IPS-18a (cell line): Measurements from ENCODE around the gene RGS14.

ENCODE experiments used
- H3K27ac ChIP-seq: one replicate; pipeline ENCODE4 v1.5.1; 2013; ENCODE audit warnings: low read length
- H3K27me3 ChIP-seq: one replicate; pipeline ENCODE4 v1.6.1; 2013; ENCODE audit warnings: mild to moderate bottlenecking, low read length; ENCODE audit not compliant: control insufficient read depth, insufficient read depth
- H3K36me3 ChIP-seq: one replicate; pipeline ENCODE4 v1.6.1; 2013; ENCODE audit warnings: low read depth, low read length; ENCODE audit not compliant: control insufficient read depth
- H3K4me1 ChIP-seq: one replicate; pipeline ENCODE4 v1.6.1; 2013; ENCODE audit warnings: low read depth, low read length; ENCODE audit not compliant: control insufficient read depth
- H3K4me3 ChIP-seq: one replicate; pipeline ENCODE4 v1.5.1; 2013; ENCODE audit warnings: low read length
- H3K9ac ChIP-seq: one replicate; pipeline ENCODE4 v1.6.1; 2013; ENCODE audit warnings: mild to moderate bottlenecking, low read length, moderate library complexity
- H3K9me3 ChIP-seq: one replicate; pipeline ENCODE4 v1.6.1; 2013; ENCODE audit warnings: low read depth, low read length; ENCODE audit not compliant: control insufficient read depth

Gene RGS14

GRCh38 chr5:177390363-177391300, 32.9 kb downstream of the RGS14 start:
- Histone ChIP-seq H3K27me3 (peaks cover 17% of the 10 kb centered on the region), H3K9ac (no peak overlapping the region), H3K4me3 (no peak overlapping the region), H3K36me3 (no peaks in the 10 kb centered on the region), H3K27ac (no peak overlapping the region), H3K9me3 (no peaks in the 10 kb centered on the region), H3K4me1 (no peaks in the 10 kb centered on the region)

DNA sequence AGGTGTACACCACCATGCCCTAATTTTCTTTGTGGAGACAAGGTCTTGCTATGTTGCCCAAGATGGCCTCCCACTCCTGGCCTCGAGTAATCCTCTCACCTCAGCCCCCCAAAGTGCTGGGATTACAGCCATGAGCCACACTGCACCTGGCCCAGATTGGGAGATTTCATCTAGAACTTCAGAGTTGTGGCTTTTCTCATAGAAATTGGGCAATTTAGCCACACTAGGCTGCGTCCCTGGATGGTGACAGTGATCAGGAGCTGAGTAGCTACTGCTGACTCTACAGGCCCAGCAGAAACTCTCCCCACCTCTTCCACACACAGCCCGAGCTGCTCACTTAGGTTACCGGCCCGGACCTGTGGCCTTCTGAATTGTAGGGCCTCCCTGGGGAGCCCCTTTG, 35.0 kb downstream of the RGS14 start:
- no peaks in the 10 kb centered on the region for H3K4me1 ChIP-seq
- peaks cover 17% of the 10 kb centered on the region for H3K27me3 ChIP-seq
- H3K9ac ChIP-seq = no peak overlapping the region
- H3K9me3 ChIP-seq = no peaks in the 10 kb centered on the region
- H3K27ac ChIP-seq = no peak overlapping the region
- H3K4me3 ChIP-seq = no peak overlapping the region
- no peaks in the 10 kb centered on the region for H3K36me3 ChIP-seq

DNA sequence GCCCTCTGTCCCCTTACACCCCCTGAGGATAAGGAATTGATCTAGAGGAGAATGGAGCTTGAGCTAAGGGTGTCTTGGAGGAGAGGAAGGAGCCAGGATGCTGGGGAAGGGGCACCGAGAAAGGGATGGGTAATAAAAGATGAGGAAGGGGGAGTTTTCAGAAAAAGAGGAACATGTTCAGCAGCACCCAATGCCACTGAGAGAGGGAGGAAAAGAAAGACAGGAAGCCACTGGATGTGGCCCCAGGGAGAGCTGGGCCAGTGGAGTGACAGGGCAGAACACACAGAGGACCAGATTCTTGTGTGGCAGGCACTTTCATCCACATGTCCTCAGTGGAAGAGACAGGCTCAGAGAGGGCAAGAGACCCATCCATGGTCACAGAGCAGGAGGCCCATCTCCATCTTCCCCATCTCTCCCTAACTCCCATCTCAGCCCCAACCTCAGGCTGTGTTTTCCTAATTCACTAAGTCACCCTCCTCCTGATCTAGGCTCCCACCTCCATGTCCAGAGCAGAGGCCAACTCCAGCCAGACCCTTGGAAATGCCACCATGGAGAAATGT, 35.6 kb downstream of the RGS14 start:
- no peak overlapping the region for H3K4me3 ChIP-seq
- H3K9ac ChIP-seq = no peak overlapping the region
- H3K27me3 ChIP-seq = peaks cover 17% of the 10 kb centered on the region
- no peaks in the 10 kb centered on the region for H3K9me3 ChIP-seq
- H3K36me3 ChIP-seq = no peaks in the 10 kb centered on the region
- H3K4me1 ChIP-seq = no peaks in the 10 kb centered on the region
- H3K27ac ChIP-seq = no peak overlapping the region

DNA sequence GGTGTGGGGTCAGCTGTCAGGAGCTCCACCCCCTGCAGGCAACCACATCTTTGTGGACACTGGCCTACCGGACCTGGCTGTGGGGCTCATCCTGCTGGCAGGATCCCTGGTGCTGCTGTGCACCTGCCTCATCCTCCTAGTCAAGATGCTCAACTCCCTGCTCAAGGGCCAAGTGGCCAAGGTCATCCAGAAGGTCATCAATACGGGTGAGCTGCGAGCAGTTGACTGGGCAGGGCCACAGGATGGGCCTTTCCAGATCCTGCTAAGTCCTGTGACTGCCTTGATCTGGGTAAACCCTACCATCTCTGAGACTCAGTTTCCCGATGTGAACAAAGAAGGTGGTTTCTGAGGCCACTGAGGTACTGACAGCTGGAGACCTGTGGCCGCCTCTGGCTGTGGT, 36.3 kb downstream of the RGS14 start:
- H3K4me1 ChIP-seq = no peaks in the 10 kb centered on the region
- no peaks in the 10 kb centered on the region for H3K9me3 ChIP-seq
- no peaks in the 10 kb centered on the region for H3K36me3 ChIP-seq
- H3K27ac ChIP-seq = no peak overlapping the region
- H3K27me3 ChIP-seq = peaks cover 13% of the 10 kb centered on the region
- no peak overlapping the region for H3K4me3 ChIP-seq
- H3K9ac ChIP-seq = no peak overlapping the region

DNA sequence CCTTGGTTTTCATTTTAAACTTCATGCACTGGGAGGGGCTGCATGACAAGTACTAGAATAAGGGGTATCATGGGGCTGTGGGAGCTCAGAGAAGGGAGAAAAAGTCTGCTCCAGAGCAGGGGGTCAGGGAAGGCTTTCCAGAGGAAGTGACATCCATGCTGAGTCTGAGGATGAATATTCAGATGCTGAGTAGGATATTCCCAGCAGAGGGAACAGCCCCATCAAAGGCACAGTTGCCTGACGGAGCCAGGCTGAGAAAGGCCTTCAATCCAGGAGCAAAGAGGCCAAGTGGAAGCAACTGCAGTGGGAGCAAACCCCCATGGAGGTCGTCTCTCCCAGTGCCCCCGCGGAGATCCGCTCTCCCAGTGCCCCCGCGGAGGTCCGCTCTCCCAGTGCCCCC, 38.4 kb downstream of the RGS14 start:
- H3K4me3 ChIP-seq = no peak overlapping the region
- no peak overlapping the region for H3K9ac ChIP-seq
- H3K9me3 ChIP-seq = no peaks in the 10 kb centered on the region
- no peaks in the 10 kb centered on the region for H3K36me3 ChIP-seq
- peaks cover 6% of the 10 kb centered on the region for H3K27me3 ChIP-seq
- no peak overlapping the region for H3K27ac ChIP-seq
- no peaks in the 10 kb centered on the region for H3K4me1 ChIP-seq

DNA sequence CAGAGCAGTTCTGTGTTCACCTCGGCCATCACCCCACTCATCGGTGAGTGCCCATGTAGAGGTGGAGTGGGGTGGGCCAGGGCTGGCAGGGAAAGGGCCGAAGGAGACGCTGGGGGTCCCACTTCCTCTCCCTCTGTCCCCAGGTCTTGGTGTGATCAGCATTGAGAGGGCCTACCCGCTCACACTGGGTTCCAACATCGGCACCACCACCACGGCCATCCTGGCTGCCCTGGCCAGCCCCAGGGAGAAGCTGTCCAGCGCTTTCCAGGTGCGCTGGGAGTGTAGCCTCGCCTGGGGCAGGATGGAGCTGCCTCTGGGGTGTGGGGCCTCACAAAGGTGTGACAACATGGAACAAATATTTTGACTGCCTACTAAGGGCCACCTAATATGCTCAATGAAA, 39.1 kb downstream of the RGS14 start:
- Histone ChIP-seq H3K27ac (no peak overlapping the region), H3K4me1 (no peaks in the 10 kb centered on the region), H3K9ac (no peak overlapping the region), H3K36me3 (no peaks in the 10 kb centered on the region), H3K9me3 (no peaks in the 10 kb centered on the region), H3K27me3 (peaks cover 13% of the 10 kb centered on the region), H3K4me3 (no peak overlapping the region)

GRCh38 chr5:177397875-177398390, 40.2 kb downstream of the RGS14 start:
- Histone ChIP-seq H3K36me3 (no peaks in the 10 kb centered on the region), H3K4me1 (peaks cover 8% of the 10 kb centered on the region), H3K27me3 (peaks cover 24% of the 10 kb centered on the region), H3K9ac (no peak overlapping the region), H3K4me3 (no peak overlapping the region), H3K27ac (no peak overlapping the region), H3K9me3 (no peaks in the 10 kb centered on the region)

- H3K36me3 ChIP-seq = no peaks in the 10 kb centered on the region
- H3K4me3 ChIP-seq = no peak within 1 kb of the TSS
- H3K4me1 ChIP-seq = peaks cover 10% of the 10 kb centered on the region
- no peak within 1 kb of the TSS for H3K27ac ChIP-seq
- no peak within 1 kb of the TSS for H3K9ac ChIP-seq
- no peaks in the 10 kb centered on the region for H3K9me3 ChIP-seq
- peaks cover 47% of the 10 kb centered on the region for H3K27me3 ChIP-seq
Measured at GRCh38 chr5:177399997-177400868, 42.5 kb downstream of the RGS14 start, which contains the start of gene PFN3. PFN3 (minus strand) TSS chr5:177400661; CDS start chr5:177400576, 85 bp downstream.

- peaks cover 69% of the 10 kb centered on the region for H3K27me3 ChIP-seq
- H3K4me3 ChIP-seq = peak overlapping the region; percentile 51
- no peaks in the 10 kb centered on the region for H3K36me3 ChIP-seq
- H3K4me1 ChIP-seq = peaks cover 10% of the 10 kb centered on the region
- no peak overlapping the region for H3K27ac ChIP-seq
- no peak overlapping the region for H3K9ac ChIP-seq
- H3K9me3 ChIP-seq = no peaks in the 10 kb centered on the region
Measured at GRCh38 chr5:177402271-177403043, 44.7 kb downstream of the RGS14 start.

DNA sequence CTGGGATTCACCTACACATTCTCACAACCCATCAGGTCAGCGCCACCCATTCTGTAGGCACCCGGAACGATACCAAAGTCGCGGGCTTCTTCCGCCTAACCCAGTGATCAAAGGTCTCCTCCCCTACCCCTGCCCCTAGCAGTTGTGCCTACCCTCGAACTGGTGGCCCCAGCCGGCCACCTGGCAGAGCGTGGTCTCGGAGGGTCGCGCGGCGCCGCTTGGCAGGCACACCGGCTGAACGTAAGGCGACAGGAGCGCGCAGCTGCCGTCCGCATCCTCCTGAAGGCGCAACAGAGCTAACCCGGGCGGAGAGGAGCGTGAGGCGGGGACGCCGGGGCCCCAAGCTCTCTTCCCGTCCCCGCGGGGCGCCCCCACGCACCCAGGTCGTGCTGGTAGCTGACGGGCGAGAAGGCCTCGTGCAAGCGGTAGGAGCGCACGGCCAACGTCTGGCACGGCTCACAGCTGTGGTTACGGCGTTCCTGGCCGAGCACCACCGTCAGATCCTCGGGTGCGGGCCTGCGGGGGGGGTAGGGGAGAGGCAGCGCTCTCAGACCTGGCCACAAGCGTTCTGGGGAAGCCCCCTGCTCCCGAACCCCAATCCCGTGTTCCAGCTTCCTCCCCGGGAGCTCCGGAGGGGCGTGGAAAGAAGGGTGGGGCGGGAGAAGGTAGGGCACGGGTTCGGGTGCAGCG, 45.5 kb downstream of the RGS14 start:
- Histone ChIP-seq H3K4me1 (peaks cover 10% of the 10 kb centered on the region), H3K36me3 (no peaks in the 10 kb centered on the region), H3K9me3 (no peaks in the 10 kb centered on the region), H3K4me3 (peak overlapping the region; percentile 51), H3K27ac (no peak overlapping the region), H3K9ac (no peak overlapping the region), H3K27me3 (peaks cover 73% of the 10 kb centered on the region)
